HG03575 (cell line): ENCODE results near the gene PLXDC2.
"Not testable (repeated sequence)": the region's sequence is repeated elsewhere in the genome, so short reads cannot be mapped to it uniquely, and the experiment has no call there.

ENCODE experiments used
- ATAC-seq: cut with Tn5 transposase; IDR thresholded peaks from one replicate; pipeline ENCODE4 v1.9.1; 2021; ENCODE audit not compliant: unreplicated experiment, insufficient number of reproducible peaks, low FRiP score; ENCODE audit errors: extremely low read depth

The PLXDC2 gene

DNA sequence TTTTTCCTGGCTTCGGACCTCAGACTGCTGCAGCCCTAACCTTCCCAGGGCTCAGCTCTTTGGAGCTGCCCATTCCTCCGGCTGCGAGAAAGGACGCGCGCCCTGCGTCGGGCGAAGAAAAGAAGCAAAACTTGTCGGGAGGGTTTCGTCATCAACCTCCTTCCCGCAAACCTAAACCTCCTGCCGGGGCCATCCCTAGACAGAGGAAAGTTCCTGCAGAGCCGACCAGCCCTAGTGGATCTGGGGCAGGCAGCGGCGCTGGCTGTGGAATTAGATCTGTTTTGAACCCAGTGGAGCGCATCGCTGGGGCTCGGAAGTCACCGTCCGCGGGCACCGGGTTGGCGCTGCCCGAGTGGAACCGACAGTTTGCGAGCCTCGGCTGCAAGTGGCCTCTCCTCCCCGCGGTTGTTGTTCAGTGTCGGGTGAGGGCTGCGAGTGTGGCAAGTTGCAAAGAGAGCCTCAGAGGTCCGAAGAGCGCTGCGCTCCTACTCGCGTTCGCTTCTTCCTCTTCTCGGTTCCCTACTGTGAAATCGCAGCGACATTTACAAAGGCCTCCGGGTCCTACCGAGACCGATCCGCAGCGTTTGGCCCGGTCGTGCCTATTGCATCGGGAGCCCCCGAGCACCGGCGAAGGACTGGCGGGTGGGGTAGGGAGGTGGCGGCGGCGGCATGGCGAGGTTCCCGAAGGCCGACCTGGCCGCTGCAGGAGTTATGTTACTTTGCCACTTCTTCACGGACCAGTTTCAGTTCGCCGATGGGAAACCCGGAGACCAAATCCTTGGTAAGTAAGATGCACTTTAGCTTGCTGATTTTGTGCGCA, at the start of gene PLXDC2:
Gene PLXDC2, plus strand, starts transcription at position 22 of the 820 bp plus-strand sequence.
- ATAC-seq, result no peak

DNA sequence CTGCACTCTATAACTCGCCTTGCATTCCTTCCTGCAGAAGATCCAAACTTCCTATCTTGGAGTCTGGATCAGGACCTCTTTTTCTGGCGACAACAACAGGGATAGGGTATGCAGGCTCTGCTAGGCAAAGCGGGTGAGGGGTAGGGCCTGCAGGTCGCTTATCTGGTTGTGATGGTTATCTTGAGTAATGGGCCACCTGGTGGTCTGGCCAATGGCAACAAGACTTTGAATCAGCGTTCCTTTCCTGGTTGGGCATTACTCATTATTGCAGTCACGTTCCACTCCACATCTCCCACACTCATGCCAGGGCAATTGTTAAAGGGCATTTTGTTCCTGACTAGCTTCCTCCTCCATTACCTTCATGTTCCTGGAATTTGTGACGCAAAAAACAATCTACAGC, 48.4 kb upstream of the PLXDC2 start:
- no peak for ATAC-seq

DNA sequence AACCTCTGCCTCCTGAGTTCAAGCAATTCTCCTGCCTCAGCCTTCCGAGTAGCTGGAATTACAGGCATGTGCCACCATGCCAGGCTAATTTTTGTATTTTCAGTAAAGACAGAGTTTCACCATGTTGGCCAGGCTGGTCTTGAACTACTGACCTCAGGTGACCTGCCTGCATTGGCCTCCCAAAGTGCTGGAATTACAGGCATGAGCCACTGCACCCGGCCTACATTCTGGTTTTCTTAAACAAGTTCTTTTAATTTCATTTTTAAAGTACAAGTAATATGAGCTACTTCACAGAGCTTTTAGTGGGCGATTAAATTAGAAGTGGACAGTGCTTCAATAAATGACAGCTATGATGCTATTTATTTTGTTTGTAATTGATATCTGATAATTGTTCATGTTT, 46.4 kb upstream of the PLXDC2 start:
- not testable (repeated sequence) for ATAC-seq

DNA sequence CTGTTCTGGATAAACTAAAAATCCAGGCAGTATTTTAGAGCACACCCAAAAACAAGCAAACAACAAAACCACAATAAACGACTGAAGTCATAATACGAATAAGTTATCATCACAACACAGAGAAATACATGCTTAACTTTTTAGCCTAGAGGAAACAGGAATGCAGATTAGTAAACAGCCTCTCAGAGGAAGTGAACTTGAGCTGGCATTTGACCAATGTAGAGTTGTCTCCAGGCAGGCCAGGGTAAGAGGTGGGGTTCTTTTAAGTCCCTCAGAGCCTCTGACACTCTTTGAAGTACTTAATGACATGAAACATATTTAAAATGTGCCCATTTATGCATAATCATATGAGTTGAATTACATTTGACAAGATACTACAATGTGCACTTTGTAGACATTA, 43.3 kb upstream of the PLXDC2 start:
- no peak for ATAC-seq

DNA sequence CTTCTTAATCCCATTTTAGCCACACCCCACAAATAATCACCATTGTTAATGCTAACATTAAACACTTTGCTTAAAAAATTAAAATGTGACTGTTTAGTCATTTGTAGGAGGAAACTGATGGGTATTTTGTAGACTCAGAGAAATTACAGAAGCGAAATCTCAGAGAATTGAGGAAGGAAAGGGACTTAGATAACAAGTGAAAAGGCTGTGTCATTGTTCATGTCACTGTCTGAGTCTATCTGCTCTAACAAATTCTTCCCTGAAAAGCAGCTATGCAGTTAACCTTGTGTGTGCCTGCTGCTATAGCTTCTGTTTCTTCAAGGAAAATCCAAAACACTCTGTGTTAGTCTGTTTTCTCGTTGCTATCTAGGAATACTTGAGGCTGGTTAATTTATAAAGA, 40.9 kb upstream of the PLXDC2 start:
- ATAC-seq, result no peak

DNA sequence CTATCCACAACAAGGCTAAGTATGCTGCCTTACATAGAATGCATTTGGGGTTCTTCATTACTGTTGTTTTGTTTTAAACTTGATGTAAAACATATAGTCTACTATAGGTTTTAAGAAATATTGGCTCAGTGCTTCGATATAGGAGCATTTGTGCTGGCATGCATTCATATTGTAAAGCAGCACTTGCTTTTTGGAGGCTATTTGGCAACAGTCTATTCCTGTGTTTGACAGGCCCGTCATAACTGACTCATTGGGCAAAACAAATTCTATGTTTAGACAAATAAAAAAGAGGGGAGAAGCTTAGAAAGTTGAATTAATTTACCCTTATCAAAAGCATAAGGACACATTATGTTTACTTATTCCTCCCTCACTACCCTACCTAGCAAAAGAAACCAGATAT, 38.4 kb upstream of the PLXDC2 start:
- no peak for ATAC-seq

DNA sequence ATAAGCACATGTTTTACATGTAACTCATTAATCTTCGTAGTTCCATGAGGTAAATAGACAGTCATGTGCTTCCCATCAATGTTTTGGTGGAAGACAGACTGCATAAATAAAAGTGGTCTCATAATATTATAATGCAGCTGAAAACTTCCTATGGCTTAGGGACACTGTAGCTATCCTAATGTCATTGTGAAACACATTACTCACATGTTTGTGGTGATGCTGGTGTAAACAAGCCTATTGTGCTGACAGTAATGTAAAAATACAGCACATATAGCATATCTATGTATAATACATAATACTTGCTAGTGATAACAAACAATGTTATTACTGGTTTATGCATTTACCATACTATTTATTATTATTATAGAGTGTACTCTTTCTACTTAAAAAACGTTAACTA, 37.2 kb upstream of the PLXDC2 start:
- ATAC-seq, result no peak

DNA sequence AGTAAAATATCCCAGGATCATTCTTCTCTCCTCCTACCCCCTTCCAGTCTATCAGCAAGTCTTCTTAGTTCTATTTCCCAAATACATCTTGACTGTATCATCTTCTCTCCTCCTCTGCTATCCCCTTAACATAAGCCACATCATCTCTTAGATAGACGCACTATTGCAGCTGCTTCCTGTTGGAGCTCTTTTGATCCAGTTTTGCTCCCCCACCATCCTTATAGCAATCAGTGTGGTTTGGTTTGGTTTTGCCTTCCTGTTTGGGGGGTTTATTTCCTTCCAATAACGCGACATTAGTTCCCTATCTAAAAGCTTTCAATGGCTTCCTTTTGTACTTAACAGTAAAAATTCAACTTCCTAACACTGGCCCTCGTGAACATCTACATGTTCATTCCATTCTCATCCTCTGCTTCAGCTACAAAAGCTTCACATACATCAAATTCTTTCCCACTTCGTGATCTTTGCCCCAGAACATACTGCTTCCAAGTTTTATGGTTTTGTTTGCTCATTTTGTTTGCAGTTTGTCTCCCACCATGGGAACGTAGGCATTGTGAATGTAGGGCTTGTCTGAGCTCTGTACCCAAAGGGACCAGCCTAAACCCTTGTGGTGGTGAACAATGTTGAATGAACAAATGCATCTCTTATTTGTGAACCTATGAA, 33.7 kb upstream of the PLXDC2 start:
- no peak for ATAC-seq

DNA sequence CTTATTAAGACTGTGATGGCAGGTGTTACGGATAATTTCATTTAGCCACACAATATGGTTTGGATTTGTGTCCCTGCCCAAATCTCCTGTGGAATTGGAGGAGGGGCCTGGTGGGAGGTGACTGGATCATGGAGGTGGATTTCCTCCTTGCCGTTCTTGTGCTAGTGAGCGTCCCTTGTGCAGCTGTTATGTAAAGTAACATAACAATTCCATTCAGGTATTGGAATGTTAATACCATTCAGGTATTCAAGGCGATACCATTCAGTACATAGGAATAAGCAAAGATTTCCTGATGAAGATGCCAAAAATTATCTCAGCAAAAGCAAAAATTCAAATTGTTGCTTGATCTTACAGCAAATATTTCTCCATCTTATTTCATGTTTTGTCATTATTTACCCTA, 32.5 kb upstream of the PLXDC2 start:
- no peak for ATAC-seq

DNA sequence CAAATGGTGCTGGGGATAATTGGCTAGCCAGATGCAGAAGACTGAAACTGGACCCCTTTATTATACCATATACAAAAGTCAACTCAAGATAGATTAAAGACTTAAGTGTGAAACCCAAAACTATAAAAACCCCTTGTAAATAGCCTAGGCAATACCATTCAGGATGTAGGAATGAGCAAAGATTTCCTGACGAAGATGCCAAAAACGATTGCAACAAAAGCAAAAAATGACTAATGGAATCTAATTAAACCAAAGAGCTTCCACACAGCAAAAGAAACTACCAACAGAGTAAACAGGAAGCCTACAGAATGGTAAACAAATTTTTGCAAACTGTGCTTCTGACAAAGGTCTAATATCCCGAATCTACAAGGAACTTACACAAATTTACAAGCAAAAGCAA, 30.9 kb upstream of the PLXDC2 start:
- ATAC-seq, result no peak

DNA sequence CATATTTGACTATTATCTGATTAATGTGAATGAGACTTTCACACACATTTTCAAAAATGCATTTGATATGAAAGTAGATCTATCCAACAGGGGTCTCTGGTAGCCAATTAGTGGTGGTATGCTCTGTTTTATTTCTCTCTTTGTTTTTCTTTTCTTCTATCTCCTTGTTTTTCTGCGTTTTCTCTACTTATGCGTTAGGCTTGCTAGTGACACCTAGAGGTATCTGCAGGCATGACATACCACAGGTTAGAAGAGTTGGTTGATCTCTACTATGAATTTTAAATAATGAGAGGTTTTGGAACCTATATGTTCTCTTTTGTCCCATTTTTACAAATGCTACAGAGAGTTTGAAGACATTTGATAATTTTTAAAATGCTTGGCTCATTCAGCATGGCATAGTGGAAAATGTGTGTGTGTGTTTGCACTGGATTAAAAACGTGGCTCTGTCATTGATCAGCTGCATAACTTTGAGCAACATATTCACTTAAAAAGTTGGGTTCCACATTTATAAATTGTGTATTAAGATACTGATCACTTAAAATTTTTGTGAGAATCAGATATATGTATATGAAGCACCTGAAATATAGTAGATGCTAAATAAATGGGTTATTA, 28.1 kb upstream of the PLXDC2 start:
- no peak for ATAC-seq

DNA sequence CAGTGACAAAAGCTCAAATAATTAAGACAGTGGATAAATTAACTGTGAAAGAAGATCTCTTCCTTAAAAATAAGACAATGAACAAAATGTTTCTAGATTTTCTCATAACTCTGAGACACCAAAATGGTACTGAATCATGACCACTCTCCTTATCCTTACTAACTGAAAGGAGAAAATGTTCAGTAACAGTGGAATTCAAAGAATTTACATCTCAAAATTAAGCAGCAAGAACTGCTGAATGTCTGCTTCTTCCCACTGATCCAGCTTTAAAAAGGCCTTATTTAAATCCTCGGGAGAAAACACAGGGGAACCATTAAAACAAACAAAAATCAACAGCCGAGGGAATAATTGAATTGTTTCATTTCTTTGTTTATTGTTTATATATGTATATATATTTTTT, 27.3 kb upstream of the PLXDC2 start:
- no peak for ATAC-seq

DNA sequence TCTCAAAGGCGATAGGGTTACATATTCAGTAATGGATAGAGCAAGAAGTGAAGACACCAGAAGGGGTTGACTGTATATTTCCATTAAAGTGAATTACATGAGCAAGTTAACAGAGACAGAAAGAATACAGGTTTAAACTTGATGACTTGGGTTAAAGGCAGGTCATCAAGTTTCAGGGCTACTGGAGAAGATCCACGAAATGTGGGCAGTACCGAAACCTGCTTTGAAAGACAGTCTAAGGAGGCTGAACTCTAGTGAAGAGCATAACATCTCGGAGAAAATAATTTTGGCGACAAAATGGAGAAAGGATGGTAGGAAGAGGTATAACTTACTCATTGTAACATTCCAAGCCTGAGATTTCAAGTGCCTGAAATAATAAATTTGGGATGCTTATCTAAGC, 26.6 kb upstream of the PLXDC2 start:
- no peak for ATAC-seq

DNA sequence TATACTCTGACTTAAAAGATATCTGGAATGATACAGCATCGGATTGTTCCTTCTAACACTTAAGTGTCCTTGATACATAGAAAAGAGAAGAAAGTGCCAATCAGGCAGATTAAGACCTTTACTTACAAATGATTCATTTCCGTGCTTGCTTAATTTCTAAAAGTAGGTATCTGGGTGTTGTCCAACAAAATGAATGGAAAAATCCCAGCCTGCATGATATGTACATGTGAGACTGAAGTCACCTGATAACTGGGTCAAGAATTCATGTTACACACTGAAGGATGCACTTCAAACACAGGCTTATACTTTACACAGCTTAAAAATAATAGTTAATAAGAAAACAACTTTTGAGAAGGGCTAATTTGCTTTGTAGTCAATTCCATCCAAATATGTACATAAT, 25.2 kb upstream of the PLXDC2 start:
- ATAC-seq, result no peak

DNA sequence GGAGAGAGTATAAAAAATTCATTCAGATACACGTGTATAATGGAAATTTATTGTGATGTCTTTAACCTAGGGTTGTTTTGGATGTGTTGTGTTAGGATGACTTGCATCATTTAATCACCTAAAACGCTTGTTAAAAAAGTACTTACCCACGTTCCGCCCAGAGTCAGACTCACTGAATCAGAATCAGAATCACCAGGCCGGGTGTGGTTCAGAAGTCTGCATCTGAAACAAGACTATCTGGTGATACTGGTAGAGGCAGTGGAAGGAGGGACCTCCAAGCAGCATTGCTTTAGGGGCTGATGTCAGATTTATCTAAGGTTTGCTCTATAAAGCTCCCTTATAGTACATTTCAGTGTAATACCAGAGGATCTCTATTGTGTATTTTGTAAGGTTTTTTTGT, 20.5 kb upstream of the PLXDC2 start:
- ATAC-seq, result no peak

DNA sequence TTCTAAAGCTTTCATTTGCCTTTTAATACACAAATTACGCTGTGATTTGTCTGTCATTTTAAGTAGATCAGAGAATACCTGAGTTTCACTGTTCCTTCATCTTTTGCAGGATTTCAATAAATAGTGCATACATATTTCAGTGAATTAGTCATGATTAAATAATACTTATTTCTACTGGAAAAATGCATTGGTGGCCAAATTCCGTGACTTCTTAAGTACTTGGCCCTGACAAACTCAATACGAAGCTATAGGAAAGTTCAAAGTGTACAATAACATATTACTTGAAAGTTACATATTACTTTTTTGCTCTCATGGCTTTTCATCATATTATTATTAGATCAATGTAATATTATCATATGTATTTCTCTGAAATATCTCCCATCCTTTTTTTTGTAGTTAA, 16.1 kb upstream of the PLXDC2 start:
- no peak for ATAC-seq

DNA sequence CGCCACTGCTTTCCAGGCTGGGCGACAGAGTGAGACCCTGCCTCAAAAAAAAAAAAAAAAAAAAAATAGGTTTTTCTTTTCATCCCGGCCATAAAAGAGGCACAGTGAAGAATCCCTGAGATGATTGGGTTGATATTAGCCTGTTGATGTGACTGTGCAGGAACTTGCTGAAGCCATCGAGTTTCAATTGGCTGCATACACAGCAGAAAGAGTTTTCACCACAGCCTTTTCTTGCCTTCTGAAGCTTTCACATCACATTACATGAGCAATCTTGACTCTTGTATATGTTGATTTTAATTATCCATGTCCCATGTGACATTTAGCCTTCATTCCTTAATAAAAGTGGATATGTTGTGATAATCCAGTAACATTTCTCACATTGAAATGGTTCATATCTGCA, 14.9 kb upstream of the PLXDC2 start:
- no peak for ATAC-seq

DNA sequence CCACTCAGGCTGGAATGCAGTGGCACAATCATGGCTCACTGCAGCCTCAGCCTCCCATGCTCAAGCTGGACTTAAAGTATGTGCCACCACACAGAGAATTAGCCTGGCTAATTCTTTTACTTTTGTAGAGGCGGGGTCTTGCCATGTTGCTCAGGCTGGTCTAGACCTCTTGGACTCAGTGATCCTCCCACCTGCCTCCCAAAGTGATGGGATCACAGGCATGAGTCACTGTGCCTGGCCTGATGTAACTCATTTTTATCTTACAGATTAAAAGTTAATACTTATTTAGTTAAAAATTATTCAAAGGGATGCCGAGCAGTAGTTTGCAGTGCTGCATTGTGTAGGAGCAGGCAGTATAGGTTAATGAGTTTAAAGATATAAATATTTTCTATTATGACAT, 12.6 kb upstream of the PLXDC2 start:
- no peak for ATAC-seq

DNA sequence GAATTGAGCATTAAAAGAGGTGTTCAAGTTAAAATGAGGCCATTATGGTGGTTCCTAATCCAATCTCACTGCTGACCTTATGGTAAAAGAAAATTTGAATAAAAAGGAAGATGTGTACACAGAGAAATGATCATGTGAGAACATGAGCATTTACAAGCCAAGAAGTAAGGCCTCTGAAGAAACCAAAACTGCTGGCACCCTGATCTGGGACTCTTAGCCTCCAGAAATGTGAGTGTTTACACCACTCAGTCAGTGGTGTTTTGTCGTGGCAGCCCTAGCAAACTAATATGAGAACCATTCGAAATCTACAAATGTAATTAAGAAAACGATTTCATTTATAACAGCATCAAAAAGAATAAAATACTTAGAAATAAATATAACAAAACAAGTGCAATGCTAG, 6.8 kb upstream of the PLXDC2 start:
- no peak for ATAC-seq

DNA sequence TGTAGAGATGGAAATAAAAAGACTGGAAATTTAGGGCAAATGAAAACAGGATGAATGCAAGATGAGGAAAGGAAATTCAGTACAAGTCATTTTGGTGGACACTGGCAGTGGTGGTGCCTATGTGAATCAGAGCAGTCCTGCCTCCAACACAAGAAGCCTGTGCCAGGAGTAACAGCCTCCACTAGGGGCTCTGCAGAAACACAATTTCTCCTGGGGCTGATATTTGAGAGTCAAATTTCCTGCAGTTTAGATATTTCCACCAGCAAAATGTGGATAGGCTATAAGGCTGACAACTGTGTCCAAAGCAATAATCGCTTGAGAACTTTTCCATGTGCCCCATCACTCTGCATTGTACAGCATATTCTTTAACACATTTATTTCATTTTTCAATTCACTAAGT, 4.7 kb upstream of the PLXDC2 start:
- ATAC-seq, result no peak
